Placental pericyte (primary cell): ENCODE results near the gene CHST12. TPM values are rescaled to one million over a fixed set of nuclear protein-coding genes. Genes with fewer than 3 reads are reported as not detected.

Experiments
- small RNA-seq: library from RNA; depleted of rRNA; stranded (forward); fragments of <200 nt; gene quantifications from one replicate; pipeline ENCODE3, GENCODE V24; 2012; ENCODE audit warnings: low replicate concordance
- total RNA-seq: library from RNA; depleted of rRNA; stranded (reverse); fragments of >200 nt; gene quantifications from 2 replicates; pipeline ENCODE4 v1.2.3, GENCODE V29; 2012

Gene CHST12
- 7.9 and 10.3 TPM in 2 replicates for total RNA-seq

GRCh38 chr7:2403014-2403717 lies at the start of gene CHST12:
Gene CHST12 (plus strand): TSS chr7:2403611. CDS start chr7:2432640, 29,029 bp downstream.

GRCh38 chr7:2354186-2354938 lies 49.0 kb upstream of the CHST12 start, which contains the start of gene EIF3B:
Gene EIF3B (plus strand): TSS chr7:2354827. CDS start chr7:2354922, 95 bp downstream.

GRCh38 chr7:2476298-2476697 lies 72.9 kb downstream of the CHST12 start, which contains the start of gene GRIFIN:
Gene GRIFIN (minus strand): TSS chr7:2476398. CDS start chr7:2476383, 15 bp downstream.

Small RNA genes lying within 50 kb of the gene (small RNA-seq; reads per million reads assigned to genes)
- gene AC004840.2: not detected

Other genes with a start within 250 kb of the CHST12 start
- 37.2 and 47.2 TPM in 2 replicates for gene MAD1L1, start 170.7 kb upstream of the CHST12 start, total RNA-seq
- gene MRM2, start 161.4 kb upstream of the CHST12 start, total RNA-seq: 10.9 and 25.6 TPM in 2 replicates
- 8.5 and 26.2 TPM in 2 replicates for gene NUDT1, start 161.4 kb upstream of the CHST12 start, total RNA-seq
- gene SNX8, start 89.2 kb upstream of the CHST12 start, total RNA-seq: 16.3 and 17.5 TPM in 2 replicates
- 192 and 231 TPM in 2 replicates for gene EIF3B, start 48.8 kb upstream of the CHST12 start, total RNA-seq
- gene GRIFIN, start 72.8 kb downstream of the CHST12 start, total RNA-seq: not detected in 2 replicates
- gene LFNG, start 116.2 kb downstream of the CHST12 start, total RNA-seq: 0.88 and 6.9 TPM in 2 replicates
- gene BRAT1, start 151.9 kb downstream of the CHST12 start, total RNA-seq: 17.3 and 42.9 TPM in 2 replicates
- 15.5 and 17.6 TPM in 2 replicates for gene IQCE, start 155.4 kb downstream of the CHST12 start, total RNA-seq
- gene TTYH3, start 228.4 kb downstream of the CHST12 start, total RNA-seq: 51.4 and 93.5 TPM in 2 replicates